Esophagus muscularis mucosa (tissue), 4 donors: ENCODE measurements around the gene BSCL2. TPM values are rescaled to one million over a fixed set of nuclear protein-coding genes. Genes with fewer than 3 reads are reported as not detected.
A peak's percentile ranks its signal among the peaks of the same experiment; 100 is the strongest.

ENCODE experiments used
- DNase-seq: peaks from one replicate; pipeline ENCODE4 v3.0.0-alpha.2; 2017; ENCODE audit errors: extremely low spot score
- H3K27ac ChIP-seq, 4 donors: fragments of 200-600 bp; sonication (generic); replicated peaks in 1 of 4; 1 replicate in 3 of 4; 2 replicates in 1 of 4; pipeline ENCODE4 v1.5.1; 2016 to 2019; ENCODE audit warnings: mild to moderate bottlenecking in 1 of 4
- H3K27me3 ChIP-seq, 4 donors: fragments of 200-600 bp; sonication (generic); one replicate each; pipeline versions ENCODE4 v1.5.1 to v1.6.0; 2016 to 2019
- H3K36me3 ChIP-seq, 4 donors: fragments of 200-600 bp; sonication (generic); one replicate each; pipeline ENCODE4 v1.5.1; 2016 to 2019
- H3K4me1 ChIP-seq, 4 donors: fragments of 200-600 bp; sonication (generic); one replicate each; pipeline ENCODE4 v1.5.1; 2016 to 2019
- H3K4me3 ChIP-seq, 4 donors: fragments of 200-600 bp; sonication (generic); 1 replicate in 2 of 4; 2 replicates in 2 of 4; pipeline ENCODE4 v1.5.1; 2016 to 2019; ENCODE audit warnings: mild to moderate bottlenecking in 4 of 4, moderate library complexity in 1 of 4
- H3K9me3 ChIP-seq, 4 donors: fragments of 200-600 bp; sonication (generic); 1 replicate in 3 of 4; 2 replicates in 1 of 4; pipeline ENCODE4 v1.5.1; 2016 to 2019
- CTCF ChIP-seq, 3 experiments: fragments of 200-600 bp in 2 of 3; fragments of 450-650 bp in 1 of 3; sonication (generic) in 2 of 3; IDR thresholded peaks; one replicate each; pipeline ENCODE4 v1.5.1; 2017 to 2019; ENCODE audit warnings: antibody characterized with exemption in 3 of 3, mild to moderate bottlenecking in 2 of 3, moderate library complexity in 1 of 3
- EP300 ChIP-seq: sonication (generic); formaldehyde crosslinking; IDR thresholded peaks from one replicate; pipeline ENCODE4 v1.6.1; 2017; ENCODE audit warnings: antibody characterized with exemption
- POLR2A ChIP-seq: fragments of 450-650 bp; IDR thresholded peaks from one replicate; pipeline ENCODE4 v1.6.1; 2017; ENCODE audit warnings: antibody characterized with exemption, moderate library complexity, mild to moderate bottlenecking, low read depth
- POLR2AphosphoS5 ChIP-seq, 2 donors: sonication (generic); formaldehyde crosslinking; IDR thresholded peaks; one replicate each; pipeline ENCODE4 v1.6.1; 2017; ENCODE audit warnings: antibody characterized with exemption in 2 of 2
- WGBS: methylation state at CpG from one replicate; pipeline ENCODE4 v1.1.5; 2018; 5-methylcytosine and 5-hydroxymethylcytosine counted together
- intact Hi-C: fragments of 100-400 bp; cut with DNase I; formaldehyde crosslinking; loops from one replicate; pipeline ENCODE4 v1.15.1; 2023
- total RNA-seq, 4 donors: library from RNA; depleted of rRNA; stranded (reverse); fragments of >200 nt; gene quantifications; one replicate each; pipeline versions ENCODE4 v1.1.0 to v1.2.1, GENCODE V29; 2016

Gene BSCL2
- total RNA-seq, 4 donors from 2014 or later, result 25.3 to 58.1 (median 39.2) TPM

GRCh38 chr11:62647609-62648005, 59.6 kb downstream of the BSCL2 start:
- no peak for DNase-seq
- no peaks in the 10 kb centered on the region for H3K9me3 ChIP-seq
- 83% methylated on average over 4 of the region's 6 CpGs for WGBS
- no peaks in the 10 kb centered on the region for H3K27me3 ChIP-seq
- intact Hi-C loops, result no loop called here
- TF ChIP-seq POLR2AphosphoS5 (IDR thresholded peaks at IDR 0.05), result no peak
- TF ChIP-seq CTCF (IDR thresholded peaks at IDR 0.05), result no peak
- TF ChIP-seq POLR2A, result no peak
- no peak for TF ChIP-seq EP300
- no peak overlapping the region for H3K4me3 ChIP-seq
- H3K4me1 ChIP-seq, result peaks cover 40 to 63% (median 46%) of the 10 kb centered on the region in 4 donors
- H3K27ac ChIP-seq, result peak overlapping the region in 1 of 4 donors; percentile 92
- H3K36me3 ChIP-seq, result peaks cover 23 to 48% (median 46%) of the 10 kb centered on the region in 4 donors

- intact Hi-C loops, result no loop called here
- Histone ChIP-seq H3K27ac (peak overlapping the region; percentile 45 to 92 (median 91)), H3K36me3 (peaks cover 23 to 54% (median 46%) of the 10 kb centered on the region in 4 donors), H3K4me1 (peaks cover 34 to 57% (median 41%) of the 10 kb centered on the region in 4 donors), H3K27me3 (no peaks in the 10 kb centered on the region), H3K4me3 (peak overlapping the region; percentile 81 to 96 (median 86)), H3K9me3 (no peaks in the 10 kb centered on the region)
- TF ChIP-seq CTCF (IDR thresholded peaks at IDR 0.05) (no peak), POLR2AphosphoS5 (IDR thresholded peaks at IDR 0.05) (no peak), POLR2A (no peak), EP300 (no peak)
- DNase-seq, result no peak
- WGBS, result 38% methylated on average over 17 of the region's 32 CpGs
Observed at GRCh38 chr11:62646825-62647608, 60.2 kb downstream of the BSCL2 start.

GRCh38 chr11:62645946-62646824, 61.0 kb downstream of the BSCL2 start, which contains the start of gene GANAB:
Gene GANAB (minus strand): TSS chr11:62646613. CDS start chr11:62646599, 14 bp downstream.
- peak; percentile 72 for TF ChIP-seq POLR2A
- peak in 1 of 3 experiments; percentile 3 for TF ChIP-seq CTCF (IDR thresholded peaks at IDR 0.05)
- TF ChIP-seq EP300, result no peak
- TF ChIP-seq POLR2AphosphoS5 (IDR thresholded peaks at IDR 0.05), result peak; percentile 90 to 91
- peaks cover 26 to 48% (median 36%) of the 10 kb centered on the region in 4 donors for H3K4me1 ChIP-seq
- peak within 1 kb of the TSS; percentile 81 to 96 (median 86) for H3K4me3 ChIP-seq
- intact Hi-C loops, result no loop called here
- no peaks in the 10 kb centered on the region for H3K9me3 ChIP-seq
- 0% methylated on average over 33 of the region's 73 CpGs for WGBS
- peak; percentile 100 for DNase-seq
- H3K27ac ChIP-seq, result peak within 1 kb of the TSS; percentile 91 to 96 (median 92)
- H3K27me3 ChIP-seq, result no peaks in the 10 kb centered on the region
- H3K36me3 ChIP-seq, result peaks cover 23 to 56% (median 46%) of the 10 kb centered on the region in 4 donors

- peaks cover 26 to 43% (median 32%) of the 10 kb centered on the region in 4 donors for H3K4me1 ChIP-seq
- no peak for DNase-seq
- no peaks in the 10 kb centered on the region for H3K9me3 ChIP-seq
- H3K36me3 ChIP-seq, result peaks cover 23 to 56% (median 46%) of the 10 kb centered on the region in 4 donors
- intact Hi-C loops, result no loop called here
- H3K27ac ChIP-seq, result peak overlapping the region; percentile 91 to 96 (median 92)
- TF ChIP-seq CTCF (IDR thresholded peaks at IDR 0.05) (no peak), EP300 (no peak), POLR2A (no peak), POLR2AphosphoS5 (IDR thresholded peaks at IDR 0.05) (no peak)
- no peaks in the 10 kb centered on the region for H3K27me3 ChIP-seq
- peak overlapping the region; percentile 81 to 96 (median 86) for H3K4me3 ChIP-seq
- 11% methylated on average over 11 of the region's 11 CpGs for WGBS
Observed at GRCh38 chr11:62645671-62645945, 61.6 kb downstream of the BSCL2 start.
